Transverse colon (tissue), 4 donors: ENCODE results near the gene ARHGAP42. TPM values are rescaled to one million over a fixed set of nuclear protein-coding genes. Genes with fewer than 3 reads are reported as not detected.

Experiments
- DNase-seq: peaks from one replicate; pipeline ENCODE4 v3.0.0-alpha.2; 2019
- H3K27ac ChIP-seq, 4 donors: fragments of 200-600 bp; sonication (generic); 2 replicates each; pipeline ENCODE4 v1.5.1; 2016 to 2018; ENCODE audit warnings: inconsistent platforms in 4 of 4
- H3K27me3 ChIP-seq: fragments of 200-600 bp; sonication (generic); 2 replicates; pipeline ENCODE4 v1.5.1; 2017; ENCODE audit warnings: inconsistent platforms
- H3K36me3 ChIP-seq, 4 donors: fragments of 200-600 bp; sonication (generic); 2 replicates each; pipeline ENCODE4 v1.5.1; 2017 to 2019; ENCODE audit warnings: inconsistent platforms in 4 of 4
- H3K4me1 ChIP-seq, 4 donors: fragments of 200-600 bp; sonication (generic); 2 replicates each; pipeline ENCODE4 v1.5.1; 2017 to 2020; ENCODE audit warnings: inconsistent platforms in 4 of 4
- H3K4me3 ChIP-seq, 4 donors: fragments of 200-600 bp; sonication (generic); 1 replicate in 1 of 4; 2 replicates in 3 of 4; pipeline versions ENCODE4 v1.5.1 to v1.6.1; 2017 to 2019; ENCODE audit warnings: inconsistent platforms in 4 of 4
- H3K9me3 ChIP-seq, 2 donors: fragments of 200-600 bp; sonication (generic); 2 replicates each; pipeline ENCODE4 v1.5.1; 2017 to 2019; ENCODE audit warnings: inconsistent platforms in 2 of 2
- CTCF ChIP-seq, 5 experiments: fragments of 200-600 bp in 3 of 5; fragments of 450-650 bp in 2 of 5; sonication (generic) in 3 of 5; IDR thresholded peaks; 1 replicate in 2 of 5; 2 replicates in 3 of 5; pipeline ENCODE4 v1.5.1; 2016 to 2017; ENCODE audit warnings: antibody characterized with exemption in 5 of 5, inconsistent platforms in 3 of 5, mild to moderate bottlenecking in 2 of 5, moderate library complexity in 1 of 5
- EP300 ChIP-seq: sonication (generic); formaldehyde crosslinking; IDR thresholded peaks from one replicate; pipeline ENCODE4 v1.6.1; 2017; ENCODE audit warnings: antibody characterized with exemption, low read depth
- POLR2A ChIP-seq: fragments of 450-650 bp; IDR thresholded peaks from one replicate; pipeline ENCODE4 v1.6.1; 2016; ENCODE audit warnings: antibody characterized with exemption, mild to moderate bottlenecking, moderate library complexity
- POLR2AphosphoS5 ChIP-seq, 3 donors: sonication (generic); formaldehyde crosslinking; IDR thresholded peaks; one replicate each; pipeline ENCODE4 v1.6.1; 2016; ENCODE audit warnings: antibody characterized with exemption in 3 of 3
- WGBS, 2 donors: methylation state at CpG; one replicate each; pipeline ENCODE4 v1.1.5; 2018; ENCODE audit warnings: low coverage in 1 of 2; 5-methylcytosine and 5-hydroxymethylcytosine counted together
- in situ Hi-C, 4 donors: fragments of 200-750 bp; cut with MboI; loops; one replicate each; pipeline versions ENCODE4 v1.15.0 to v1.15.1; 2017; ENCODE audit warnings: low sequenced_read_pairs in 3 of 4, low pct_ligation_motif_present in 1 of 4, low pct_unique_long_range_greater_than_20kb in 1 of 4
- intact Hi-C: fragments of 100-400 bp; cut with DNase I; formaldehyde crosslinking; loops from one replicate; pipeline ENCODE4 v1.15.1; 2023; ENCODE audit warnings: low total_unique reads
- total RNA-seq, 4 donors: library from RNA; depleted of rRNA; stranded (reverse); fragments of >200 nt; gene quantifications; one replicate each; pipeline ENCODE4 v1.1.0, GENCODE V29; 2016

ARHGAP42 gene
- total RNA-seq, 4 donors from 2014 or later, result 33.3 to 62.5 (median 40.9) TPM

GRCh38 chr11:100805506-100806199, 118.6 kb downstream of the ARHGAP42 start:
- 86 to 92% methylated on average over 1 of the region's 1 CpG for WGBS, 2 donors
- H3K27ac ChIP-seq, result no peak overlapping the region
- H3K4me1 ChIP-seq, result no peaks in the 10 kb centered on the region
- in situ Hi-C loops (no loop called here), intact Hi-C loops (no loop called here)
- no peaks in the 10 kb centered on the region for H3K9me3 ChIP-seq
- H3K4me3 ChIP-seq, result no peak overlapping the region
- DNase-seq, result no peak
- H3K27me3 ChIP-seq, result no peaks in the 10 kb centered on the region
- no peak for TF ChIP-seq CTCF (IDR thresholded peaks at IDR 0.05)
- TF ChIP-seq POLR2AphosphoS5 (IDR thresholded peaks at IDR 0.05), result no peak
- no peak for TF ChIP-seq EP300
- TF ChIP-seq POLR2A, result no peak
- no peaks in the 10 kb centered on the region for H3K36me3 ChIP-seq

- no peak for DNase-seq
- in situ Hi-C loops, result no loop called here
Measured at GRCh38 chr11:100806296-100806695, 119.2 kb downstream of the ARHGAP42 start.

GRCh38 chr11:100808904-100809491, 121.9 kb downstream of the ARHGAP42 start:
- H3K4me3 ChIP-seq, result no peak overlapping the region
- no peaks in the 10 kb centered on the region for H3K4me1 ChIP-seq
- H3K9me3 ChIP-seq, result no peaks in the 10 kb centered on the region
- H3K27ac ChIP-seq, result no peak overlapping the region
- intact Hi-C loops (no loop called here), in situ Hi-C loops (no loop called here)
- H3K36me3 ChIP-seq, result no peaks in the 10 kb centered on the region
- 62 to 84% methylated on average over 3 of the region's 3 CpGs for WGBS, 2 donors
- no peak for DNase-seq
- TF ChIP-seq CTCF (IDR thresholded peaks at IDR 0.05) (no peak), POLR2A (no peak), EP300 (no peak), POLR2AphosphoS5 (IDR thresholded peaks at IDR 0.05) (no peak)
- H3K27me3 ChIP-seq, result no peaks in the 10 kb centered on the region

More at GRCh38 chr11:100806296-100806695, 119.2 kb downstream of the ARHGAP42 start:
- TF ChIP-seq EP300 (no peak), POLR2AphosphoS5 (IDR thresholded peaks at IDR 0.05) (no peak), CTCF (IDR thresholded peaks at IDR 0.05) (no peak), POLR2A (no peak)
- H3K36me3 ChIP-seq, result no peaks in the 10 kb centered on the region
- H3K27me3 ChIP-seq, result no peaks in the 10 kb centered on the region
- no peaks in the 10 kb centered on the region for H3K4me1 ChIP-seq
- intact Hi-C loops, result no loop called here
- no peak overlapping the region for H3K27ac ChIP-seq
- WGBS, 2 donors, result 91 to 93% methylated on average over 5 of the region's 5 CpGs
- H3K4me3 ChIP-seq, result no peak overlapping the region
- no peaks in the 10 kb centered on the region for H3K9me3 ChIP-seq

- Histone ChIP-seq H3K4me3 (no peak overlapping the region), H3K4me1 (no peaks in the 10 kb centered on the region), H3K27me3 (no peaks in the 10 kb centered on the region), H3K27ac (no peak overlapping the region), H3K36me3 (no peaks in the 10 kb centered on the region), H3K9me3 (no peaks in the 10 kb centered on the region)
- WGBS, 2 donors, result 67 to 85% methylated on average over 2 of the region's 2 CpGs
- DNase-seq, result no peak
- intact Hi-C loops (no loop called here), in situ Hi-C loops (no loop called here)
- TF ChIP-seq CTCF (IDR thresholded peaks at IDR 0.05), result no peak
- no peak for TF ChIP-seq EP300
- no peak for TF ChIP-seq POLR2AphosphoS5 (IDR thresholded peaks at IDR 0.05)
- no peak for TF ChIP-seq POLR2A
Measured at GRCh38 chr11:100810146-100810545, 123.1 kb downstream of the ARHGAP42 start.
